HCT116 (cell line): ENCODE results near the gene CMTM2. TPM values are rescaled to one million over a fixed set of nuclear protein-coding genes. Genes with fewer than 3 reads are reported as not detected.

Source experiments
- ATAC-seq: fragments of 200-7000 bp; cut with Tn5 transposase; 2 replicates; pipeline ENCODE4 v1.9.1; 2020; ENCODE audit warnings: mild to moderate bottlenecking, moderate library complexity
- BruUV-seq: library from RNA; stranded (reverse); fragments of 400-500 nt; replicated peaks from 2 replicates; lab custom pipeline; 2021; lab: Mats Ljungman, UMichigan
- CTCF ChIA-PET: fragments of 300-600 bp; sonication (Branson Sonifier 250); formaldehyde crosslinking; loops from one replicate; lab custom pipeline; 2021; ENCODE audit warnings: antibody characterized with exemption; lab: Charles Lee
- POLR2A ChIA-PET: fragments of 300-600, 350-600 bp; sonication (Branson Sonifier 250); formaldehyde crosslinking; loops from one replicate; lab custom pipeline; 2021; ENCODE audit warnings: antibody characterized with exemption; lab: Charles Lee
- RAD21 ChIA-PET, 2 experiments: fragments of 300-600 bp; sonication (Branson Sonifier 250); formaldehyde crosslinking; loops; one replicate each; lab custom pipeline; 2023; ENCODE audit warnings: low total read pairs in 2 of 2; ENCODE audit not compliant: uncharacterized antibody in 2 of 2, unreplicated experiment in 2 of 2, low non-redundant PET in 1 of 2; lab: Charles Lee
- DNase-seq: peaks from one replicate; pipeline ENCODE4 v3.0.0-alpha.2; 2010; ENCODE audit warnings: low read depth, low spot score
- H2AFZ ChIP-seq: fragments of 200-600 bp; shearing (Covaris generic), sonication (generic); 2 replicates; pipeline ENCODE4 v1.6.1; 2017; ENCODE audit warnings: low read depth, mixed run types, mixed read lengths, antibody characterized with exemption, low read length; ENCODE audit not compliant: poor library complexity, severe bottlenecking
- H3K27ac ChIP-seq: 2 replicates; pipeline ENCODE4 v1.5.1; 2012; ENCODE audit warnings: low read depth, low read length
- H3K27me3 ChIP-seq: fragments of 200-600 bp; sonication (generic); 2 replicates; pipeline ENCODE4 v1.6.1; 2016; ENCODE audit warnings: mixed run types, low read length, mixed read lengths; ENCODE audit not compliant: insufficient read depth
- H3K36me3 ChIP-seq, 2 experiments: fragments of 200-500 bp in 1 of 2; fragments of 200-600 bp in 1 of 2; sonication (Bioruptor generic) in 1 of 2; sonication (generic) in 1 of 2; 2 replicates each; pipeline versions ENCODE4 v1.5.1 to v1.6.1; 2014 to 2016; ENCODE audit warnings: low read length in 2 of 2, inconsistent platforms in 1 of 2, mixed read lengths in 1 of 2, mixed run types in 1 of 2; ENCODE audit not compliant: insufficient read depth in 2 of 2, control insufficient read depth in 1 of 2
- H3K4me1 ChIP-seq, 2 experiments: fragments of 200-600 bp in 1 of 2; sonication (generic) in 1 of 2; 2 replicates each; pipeline versions ENCODE4 v1.5.1 to v1.6.1; 2012 to 2017; ENCODE audit warnings: low read length in 2 of 2, inconsistent platforms in 1 of 2, mild to moderate bottlenecking in 1 of 2, mixed read lengths in 1 of 2, mixed run types in 1 of 2, moderate library complexity in 1 of 2; ENCODE audit not compliant: insufficient read depth in 2 of 2, control insufficient read depth in 1 of 2
- H3K4me2 ChIP-seq: fragments of 200-600 bp; sonication (generic); 2 replicates; pipeline ENCODE4 v1.6.1; 2017; ENCODE audit warnings: mixed run types, low read length, mixed read lengths
- H3K4me3 ChIP-seq, 2 experiments: fragments of 200-600 bp in 1 of 2; sonication (generic) in 1 of 2; replicated peaks in 1 of 2; 2 replicates each; pipeline ENCODE4 v1.5.1; 2011 to 2016; ENCODE audit warnings: low read length in 2 of 2, control low read depth in 1 of 2, low read depth in 1 of 2, mild to moderate bottlenecking in 1 of 2, mixed read lengths in 1 of 2, mixed run types in 1 of 2
- H3K79me2 ChIP-seq: fragments of 200-600 bp; sonication (generic); 2 replicates; pipeline ENCODE4 v1.6.1; 2017; ENCODE audit warnings: mild to moderate bottlenecking, mixed run types, low read length, moderate library complexity, mixed read lengths; ENCODE audit not compliant: insufficient read depth
- H3K9ac ChIP-seq: fragments of 200-600 bp; sonication (generic); 2 replicates; pipeline ENCODE4 v1.6.1; 2016; ENCODE audit warnings: low read length, mixed read lengths
- H3K9me2 ChIP-seq: fragments of 200-600 bp; sonication (generic), shearing (Covaris generic); 2 replicates; pipeline ENCODE4 v1.6.1; 2017; ENCODE audit warnings: mixed run types, mild to moderate bottlenecking, moderate library complexity; ENCODE audit not compliant: insufficient read depth
- H3K9me3 ChIP-seq, 2 experiments: fragments of 200-500 bp in 1 of 2; fragments of 200-600 bp in 1 of 2; sonication (Bioruptor generic) in 1 of 2; sonication (generic) in 1 of 2; 2 replicates each; pipeline ENCODE4 v1.6.1; 2014 to 2017; ENCODE audit warnings: low read length in 2 of 2, mixed read lengths in 2 of 2, inconsistent platforms in 1 of 2, low read depth in 1 of 2, mild to moderate bottlenecking in 1 of 2, mixed run types in 1 of 2, moderate library complexity in 1 of 2; ENCODE audit not compliant: control insufficient read depth in 1 of 2, insufficient read depth in 1 of 2
- H4K20me1 ChIP-seq: fragments of 200-600 bp; sonication (generic), shearing (Covaris generic); 2 replicates; pipeline ENCODE4 v1.6.1; 2017; ENCODE audit warnings: mixed run types, mild to moderate bottlenecking, moderate library complexity; ENCODE audit not compliant: insufficient read depth
- ATF3 ChIP-seq: IDR thresholded peaks from 2 replicates; pipeline ENCODE4 v1.6.1; 2012
- CBX3 ChIP-seq: IDR thresholded peaks from 2 replicates; pipeline ENCODE4 v1.6.1; 2012; ENCODE audit warnings: low read depth
- CEBPB ChIP-seq: IDR thresholded peaks from 2 replicates; pipeline ENCODE4 v1.6.1; 2012; ENCODE audit warnings: low read depth
- CTCF ChIP-seq, 3 experiments: fragments of 200-600 bp in 1 of 3; sonication (generic) in 1 of 3; IDR thresholded peaks in 2 of 3; conservative IDR thresholded peaks in 1 of 3; 2 replicates each; pipeline ENCODE4 v1.5.1; 2012 to 2017; ENCODE audit warnings: low read depth in 2 of 3, low read length in 2 of 3, antibody characterized with exemption in 1 of 3, borderline replicate concordance in 1 of 3, control low read depth in 1 of 3, mild to moderate bottlenecking in 1 of 3, mixed read lengths in 1 of 3, mixed run types in 1 of 3, moderate library complexity in 1 of 3; ENCODE audit not compliant: insufficient read depth in 1 of 3
- EGR1 ChIP-seq: IDR thresholded peaks from 2 replicates; pipeline ENCODE4 v1.6.1; 2012; ENCODE audit warnings: low read depth
- ELF1 ChIP-seq: IDR thresholded peaks from 2 replicates; pipeline ENCODE4 v1.6.1; 2012; ENCODE audit warnings: low read depth, borderline replicate concordance
- EZH2 ChIP-seq: fragments of 200-600 bp; sonication (generic); IDR thresholded peaks from 2 replicates; pipeline ENCODE4 v1.6.1; 2017; ENCODE audit warnings: antibody characterized with exemption, mixed run types
- EZH2phosphoT487 ChIP-seq: fragments of 200-600 bp; IDR thresholded peaks from 2 replicates; pipeline ENCODE4 v1.6.1; 2018; ENCODE audit warnings: antibody characterized with exemption, borderline replicate concordance
- FOSL1 ChIP-seq: IDR thresholded peaks from 2 replicates; pipeline ENCODE4 v1.6.1; 2012; ENCODE audit warnings: low read depth
- MAX ChIP-seq: IDR thresholded peaks from 2 replicates; pipeline ENCODE4 v1.6.1; 2012
- POLR2A ChIP-seq: IDR thresholded peaks from 2 replicates; pipeline ENCODE4 v1.7.0; 2011; ENCODE audit warnings: borderline replicate concordance; ENCODE audit not compliant: insufficient read depth, insufficient read length; ENCODE audit errors: extremely low read depth
- POLR2AphosphoS5 ChIP-seq: IDR thresholded peaks from 2 replicates; pipeline ENCODE4 v1.6.1; 2011; ENCODE audit warnings: mild to moderate bottlenecking, low read depth, low read length, moderate library complexity
- RAD21 ChIP-seq: IDR thresholded peaks from 2 replicates; pipeline ENCODE4 v1.6.1; 2012; ENCODE audit warnings: low read depth, mild to moderate bottlenecking
- SIN3A ChIP-seq: IDR thresholded peaks from 2 replicates; pipeline ENCODE4 v1.6.1; 2012; ENCODE audit warnings: low read depth
- SRF ChIP-seq: IDR thresholded peaks from 2 replicates; pipeline ENCODE4 v1.6.1; 2012; ENCODE audit warnings: low read depth
- ZBTB33 ChIP-seq: IDR thresholded peaks from 2 replicates; pipeline ENCODE4 v1.6.1; 2011; ENCODE audit warnings: mild to moderate bottlenecking, low read length, moderate library complexity; ENCODE audit not compliant: insufficient replicate concordance; ENCODE audit errors: extremely low read depth
- ZFX ChIP-seq: fragments of 450-650 bp; IDR thresholded peaks from 2 replicates; pipeline ENCODE4 v1.6.1; 2017
- ZNF274 ChIP-seq: fragments of 200-500 bp; sonication (Bioruptor generic); IDR thresholded peaks from 2 replicates; pipeline ENCODE4 v1.6.1; 2014; ENCODE audit warnings: mild to moderate bottlenecking, low read depth, low read length, inconsistent platforms
- intact Hi-C: fragments of 100-400 bp; cut with micrococcal nuclease; formaldehyde crosslinking; loops from 2 replicates; pipeline ENCODE4 v1.10.0; 2022
- total RNA-seq: library from RNA; stranded (reverse); gene quantifications from one replicate; pipeline ENCODE4 v1.2.1, GENCODE V29; 2021; ENCODE audit not compliant: unreplicated experiment

Gene CMTM2
- total RNA-seq, 1 experiment from 2014 or later, result 0.42 TPM

- H3K4me3 ChIP-seq, result no peak overlapping the region
- no peak overlapping the region for H3K4me2 ChIP-seq
- ATAC-seq (no peak), DNase-seq (no peak)
- POLR2A ChIA-PET, result no interaction called here
- no peak overlapping the region for H3K27ac ChIP-seq
- H3K79me2 ChIP-seq, result no peaks in the 10 kb centered on the region
- no peaks in the 10 kb centered on the region for H3K9me2 ChIP-seq
- intact Hi-C loops, result no loop called here
- BruUV-seq, result no TSS peak
- peaks cover 18 to 23% of the 10 kb centered on the region in 2 experiments; a peak in 3 of 4 replicates for H3K36me3 ChIP-seq
- H2AFZ ChIP-seq, result no peak overlapping the region
- peaks cover 14 to 19% of the 10 kb centered on the region in 2 experiments for H3K4me1 ChIP-seq
- H3K9ac ChIP-seq, result no peak overlapping the region
- RAD21 ChIA-PET, result no interaction called here
- CTCF ChIA-PET, result no interaction called here
- H3K27me3 ChIP-seq, result no peaks in the 10 kb centered on the region
- H3K9me3 ChIP-seq, result no peaks in the 10 kb centered on the region
- H4K20me1 ChIP-seq, result 0 out of 2 replicates have a peak, but pooled peaks cover 4% of the 10 kb centered on the region
- TF ChIP-seq POLR2A (no peak), ZNF274 (no peak), EZH2phosphoT487 (no peak), ATF3 (no peak), MAX (no peak), FOSL1 (no peak), EGR1 (no peak), SRF (no peak), RAD21 (no peak), EZH2 (no peak)
Observed at GRCh38 chr16:66612422-66612821, 33.2 kb downstream of the CMTM2 start.

- Histone ChIP-seq H3K4me2 (no peak overlapping the region), H3K9me3 (no peaks in the 10 kb centered on the region), H3K9me2 (no peaks in the 10 kb centered on the region), H3K36me3 (peaks cover 18 to 23% of the 10 kb centered on the region in 2 experiments; a peak in 3 of 4 replicates), H3K27ac (no peak overlapping the region), H2AFZ (no peak overlapping the region), H3K9ac (no peak overlapping the region), H3K27me3 (no peaks in the 10 kb centered on the region), H3K79me2 (no peaks in the 10 kb centered on the region), H4K20me1 (no peaks in the 10 kb centered on the region), H3K4me1 (peaks cover 23% of the 10 kb centered on the region in 2 experiments), H3K4me3 (no peak overlapping the region)
- no TSS peak for BruUV-seq
- no peak for ATAC-seq
- ChIA-PET RAD21 (interaction anchor here in 1 of 2 experiments (1.0 kb wide), 1 partner anchor 208 kb away, joined by 3 read pairs; no protein-coding TSS in a partner anchor), POLR2A (no interaction called here), CTCF (no interaction called here)
- intact Hi-C loops, result no loop called here
- DNase-seq, result no peak
- TF ChIP-seq EZH2phosphoT487 (no peak), CBX3 (no peak), CTCF (IDR thresholded peaks at IDR 0.05 in 2 of 3, conservative IDR thresholded peaks at IDR 0.05 in 1 of 3; ENCODE audit: borderline replicate concordance in 1 of 3, insufficient read depth in 1 of 3, low read depth in 2 of 3, low read length in 2 of 3) (no peak), POLR2AphosphoS5 (no peak), EZH2 (no peak), CEBPB (no peak), ZFX (no peak), SIN3A (no peak), ELF1 (no peak), FOSL1 (no peak), ZBTB33 (no peak)
Observed at GRCh38 chr16:66614161-66614802, 35.0 kb downstream of the CMTM2 start.
